GM21447 (cell line): ENCODE data around the gene ZNF69.

Experiments used
- ATAC-seq: cut with Tn5 transposase; IDR thresholded peaks from one replicate; pipeline ENCODE4 v1.9.1; 2021; ENCODE audit not compliant: unreplicated experiment

The ZNF69 gene

GRCh38 chr19:11950312-11950711 lies 62.7 kb downstream of the ZNF69 start:
- no peak for ATAC-seq
